Neural cell (in vitro differentiated cells): ENCODE measurements around the gene NOL4L.

ENCODE experiments used
- EP300 ChIP-seq: fragments of 450-650 bp; conservative IDR thresholded peaks from 2 replicates; pipeline ENCODE4 v1.6.1; 2014; ENCODE audit warnings: antibody characterized with exemption, mild to moderate bottlenecking, moderate library complexity; ENCODE audit not compliant: poor library complexity, severe bottlenecking
- EZH2 ChIP-seq: fragments of 200-600, 300-800 bp; shearing (Covaris generic), sonication (generic); IDR thresholded peaks from 2 replicates; pipeline ENCODE4 v1.6.1; 2014; ENCODE audit warnings: antibody characterized with exemption, low read length, borderline replicate concordance, mild to moderate bottlenecking; ENCODE audit not compliant: insufficient read depth, poor library complexity, severe bottlenecking
- MXI1 ChIP-seq: fragments of 450-650 bp; conservative IDR thresholded peaks from 2 replicates; pipeline ENCODE4 v1.6.1; 2014; ENCODE audit warnings: antibody characterized with exemption, mild to moderate bottlenecking; ENCODE audit not compliant: poor library complexity, severe bottlenecking
- POLR2AphosphoS5 ChIP-seq: IDR thresholded peaks from 2 replicates; pipeline ENCODE4 v1.6.1; 2012
- RAD21 ChIP-seq: fragments of 450-650 bp; conservative IDR thresholded peaks from 2 replicates; pipeline ENCODE4 v1.6.1; 2014; ENCODE audit warnings: antibody characterized with exemption, mild to moderate bottlenecking, moderate library complexity
- SMC3 ChIP-seq: fragments of 450-650 bp; conservative IDR thresholded peaks from 2 replicates; pipeline ENCODE4 v1.6.1; 2014; ENCODE audit warnings: antibody characterized with exemption, mild to moderate bottlenecking, moderate library complexity; ENCODE audit not compliant: poor library complexity
- TAF1 ChIP-seq: IDR thresholded peaks from 2 replicates; pipeline ENCODE4 v1.6.1; 2012; ENCODE audit warnings: low read depth
- TF ChIP-seq, protein P1 (sequence below): fragments of 450-650 bp; IDR thresholded peaks from 2 replicates; pipeline ENCODE4 v1.5.1; 2014; ENCODE audit warnings: antibody characterized with exemption, mild to moderate bottlenecking, moderate library complexity; ENCODE audit not compliant: poor library complexity, severe bottlenecking
- TF ChIP-seq, protein P2 (sequence below): IDR thresholded peaks from 2 replicates; pipeline ENCODE4 v1.6.1; 2012; ENCODE audit warnings: borderline replicate concordance

DNA sequence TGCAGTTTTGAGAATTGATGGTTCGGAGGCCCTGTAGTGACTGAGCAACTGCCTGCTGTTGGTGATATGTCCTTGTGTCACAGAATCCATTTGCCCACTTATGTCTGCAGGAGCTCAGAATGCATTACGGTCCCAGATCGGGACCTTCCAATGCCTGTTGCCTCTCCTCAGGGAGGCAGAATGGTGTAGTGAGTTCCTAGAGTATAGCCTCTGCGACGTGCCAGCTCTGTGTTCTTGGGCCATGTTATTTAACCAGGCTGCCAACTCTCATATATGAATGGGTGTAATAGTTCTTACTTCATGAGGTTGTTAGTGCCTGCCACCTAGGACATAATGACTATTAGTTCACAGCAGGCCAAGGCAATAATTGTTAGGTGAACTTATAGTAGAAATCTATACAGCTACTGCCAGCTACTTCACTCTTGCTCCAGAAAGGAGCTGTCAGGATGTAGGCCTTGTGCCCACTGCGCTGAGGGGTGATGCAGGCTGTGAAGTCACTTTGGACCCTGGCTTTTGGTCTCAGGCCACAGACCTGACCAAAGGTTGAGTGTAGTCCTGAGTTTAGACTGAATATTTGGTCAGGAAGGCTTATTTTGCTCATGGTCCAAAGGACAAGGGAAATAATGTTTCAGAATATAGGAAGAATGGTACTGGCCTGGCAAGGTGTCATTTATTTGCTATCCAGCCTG, 144.9 kb downstream of the NOL4L start:
- TF ChIP-seq, protein P1, sequence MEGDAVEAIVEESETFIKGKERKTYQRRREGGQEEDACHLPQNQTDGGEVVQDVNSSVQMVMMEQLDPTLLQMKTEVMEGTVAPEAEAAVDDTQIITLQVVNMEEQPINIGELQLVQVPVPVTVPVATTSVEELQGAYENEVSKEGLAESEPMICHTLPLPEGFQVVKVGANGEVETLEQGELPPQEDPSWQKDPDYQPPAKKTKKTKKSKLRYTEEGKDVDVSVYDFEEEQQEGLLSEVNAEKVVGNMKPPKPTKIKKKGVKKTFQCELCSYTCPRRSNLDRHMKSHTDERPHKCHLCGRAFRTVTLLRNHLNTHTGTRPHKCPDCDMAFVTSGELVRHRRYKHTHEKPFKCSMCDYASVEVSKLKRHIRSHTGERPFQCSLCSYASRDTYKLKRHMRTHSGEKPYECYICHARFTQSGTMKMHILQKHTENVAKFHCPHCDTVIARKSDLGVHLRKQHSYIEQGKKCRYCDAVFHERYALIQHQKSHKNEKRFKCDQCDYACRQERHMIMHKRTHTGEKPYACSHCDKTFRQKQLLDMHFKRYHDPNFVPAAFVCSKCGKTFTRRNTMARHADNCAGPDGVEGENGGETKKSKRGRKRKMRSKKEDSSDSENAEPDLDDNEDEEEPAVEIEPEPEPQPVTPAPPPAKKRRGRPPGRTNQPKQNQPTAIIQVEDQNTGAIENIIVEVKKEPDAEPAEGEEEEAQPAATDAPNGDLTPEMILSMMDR = no peak
- TF ChIP-seq MXI1 (no peak), RAD21 (no peak), EP300 (no peak), POLR2AphosphoS5 (no peak), EZH2 (no peak), TAF1 (no peak), SMC3 (no peak)
- TF ChIP-seq, protein P2, sequence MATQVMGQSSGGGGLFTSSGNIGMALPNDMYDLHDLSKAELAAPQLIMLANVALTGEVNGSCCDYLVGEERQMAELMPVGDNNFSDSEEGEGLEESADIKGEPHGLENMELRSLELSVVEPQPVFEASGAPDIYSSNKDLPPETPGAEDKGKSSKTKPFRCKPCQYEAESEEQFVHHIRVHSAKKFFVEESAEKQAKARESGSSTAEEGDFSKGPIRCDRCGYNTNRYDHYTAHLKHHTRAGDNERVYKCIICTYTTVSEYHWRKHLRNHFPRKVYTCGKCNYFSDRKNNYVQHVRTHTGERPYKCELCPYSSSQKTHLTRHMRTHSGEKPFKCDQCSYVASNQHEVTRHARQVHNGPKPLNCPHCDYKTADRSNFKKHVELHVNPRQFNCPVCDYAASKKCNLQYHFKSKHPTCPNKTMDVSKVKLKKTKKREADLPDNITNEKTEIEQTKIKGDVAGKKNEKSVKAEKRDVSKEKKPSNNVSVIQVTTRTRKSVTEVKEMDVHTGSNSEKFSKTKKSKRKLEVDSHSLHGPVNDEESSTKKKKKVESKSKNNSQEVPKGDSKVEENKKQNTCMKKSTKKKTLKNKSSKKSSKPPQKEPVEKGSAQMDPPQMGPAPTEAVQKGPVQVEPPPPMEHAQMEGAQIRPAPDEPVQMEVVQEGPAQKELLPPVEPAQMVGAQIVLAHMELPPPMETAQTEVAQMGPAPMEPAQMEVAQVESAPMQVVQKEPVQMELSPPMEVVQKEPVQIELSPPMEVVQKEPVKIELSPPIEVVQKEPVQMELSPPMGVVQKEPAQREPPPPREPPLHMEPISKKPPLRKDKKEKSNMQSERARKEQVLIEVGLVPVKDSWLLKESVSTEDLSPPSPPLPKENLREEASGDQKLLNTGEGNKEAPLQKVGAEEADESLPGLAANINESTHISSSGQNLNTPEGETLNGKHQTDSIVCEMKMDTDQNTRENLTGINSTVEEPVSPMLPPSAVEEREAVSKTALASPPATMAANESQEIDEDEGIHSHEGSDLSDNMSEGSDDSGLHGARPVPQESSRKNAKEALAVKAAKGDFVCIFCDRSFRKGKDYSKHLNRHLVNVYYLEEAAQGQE = no peak
